Coronary artery (tissue), 2 donors: ENCODE results near the gene MYRIP.
"Not testable (repeated sequence)": the region's sequence is repeated elsewhere in the genome, so short reads cannot be mapped to it uniquely, and the experiment has no call there.

Experiments used
- DNase-seq: peaks from one replicate; pipeline ENCODE4 v3.0.0-alpha.2; 2017; ENCODE audit warnings: low spot score
- H3K27ac ChIP-seq, 2 donors: fragments of 200-600 bp; sonication (generic); one replicate each; pipeline ENCODE4 v1.5.1; 2016 to 2019
- H3K4me3 ChIP-seq: fragments of 200-600 bp; sonication (generic); 2 replicates; pipeline ENCODE4 v1.5.1; 2016; ENCODE audit warnings: mild to moderate bottlenecking, moderate library complexity
- CTCF ChIP-seq: fragments of 200-600 bp; sonication (generic); IDR thresholded peaks from one replicate; pipeline ENCODE4 v1.5.1; 2019; ENCODE audit warnings: antibody characterized with exemption

Gene MYRIP

GRCh38 chr3:40055956-40056355, 246.5 kb downstream of the MYRIP start:
- DNase-seq: no peak
- Histone ChIP-seq H3K4me3 (no peak overlapping the region), H3K27ac (peak overlapping the region in 1 of 2 donors; percentile 57)
- TF ChIP-seq CTCF: no peak

GRCh38 chr3:40057077-40057476, 247.7 kb downstream of the MYRIP start:
- DNase-seq: no peak
- Histone ChIP-seq H3K4me3 (no peak overlapping the region), H3K27ac (peak overlapping the region in 1 of 2 donors; percentile 58)
- TF ChIP-seq CTCF: no peak

- no peak for TF ChIP-seq CTCF
- Histone ChIP-seq H3K4me3 (no peak overlapping the region), H3K27ac (no peak overlapping the region)
- no peak for DNase-seq
Observed at GRCh38 chr3:40057786-40058185, 248.4 kb downstream of the MYRIP start.

- H3K4me3 ChIP-seq: no peak overlapping the region
- no peak for TF ChIP-seq CTCF
- H3K27ac ChIP-seq: no peak overlapping the region
- DNase-seq: no peak
Observed at GRCh38 chr3:40068636-40069035, 259.2 kb downstream of the MYRIP start.

GRCh38 chr3:40070816-40071215, 261.4 kb downstream of the MYRIP start:
- no peak for TF ChIP-seq CTCF
- DNase-seq: no peak
- Histone ChIP-seq H3K4me3 (no peak overlapping the region), H3K27ac (no peak overlapping the region)

- TF ChIP-seq CTCF: no peak
Observed at GRCh38 chr3:40071683-40072238, 262.4 kb downstream of the MYRIP start.

GRCh38 chr3:40073310-40074007, 264.1 kb downstream of the MYRIP start:
- H3K27ac ChIP-seq: no peak overlapping the region
- TF ChIP-seq CTCF: no peak
- DNase-seq: no peak
- H3K4me3 ChIP-seq: no peak overlapping the region

More at GRCh38 chr3:40071683-40072238, 262.4 kb downstream of the MYRIP start:
- Histone ChIP-seq H3K27ac (no peak overlapping the region), H3K4me3 (no peak overlapping the region)
- DNase-seq: no peak

- not testable (repeated sequence) for DNase-seq, H3K4me3 ChIP-seq, H3K27ac ChIP-seq
Observed at GRCh38 chr3:40077139-40077538, 267.7 kb downstream of the MYRIP start.

- H3K4me3 ChIP-seq, DNase-seq: not testable (repeated sequence)
- H3K27ac ChIP-seq: peak overlapping the region in 1 of 2 donors; percentile 77
Observed at GRCh38 chr3:40077828-40078492, 268.6 kb downstream of the MYRIP start.
